Activated CD4-positive, alpha-beta T cell treated with anti-CD3 and anti-CD28 coated beads, Interleukin-2, amount 50 U/mL, for 4 hours (primary cell): ENCODE measurements around the gene SWT1.
A peak's percentile ranks its signal among the peaks of the same experiment; 100 is the strongest.
"Not testable (repeated sequence)": the region's sequence is repeated elsewhere in the genome, so short reads cannot be mapped to it uniquely, and the experiment has no call there.

Source experiments
- DNase-seq, 2 experiments: peaks; one replicate each; pipeline ENCODE4 v3.0.0-alpha.2; 2020

Gene SWT1

DNA sequence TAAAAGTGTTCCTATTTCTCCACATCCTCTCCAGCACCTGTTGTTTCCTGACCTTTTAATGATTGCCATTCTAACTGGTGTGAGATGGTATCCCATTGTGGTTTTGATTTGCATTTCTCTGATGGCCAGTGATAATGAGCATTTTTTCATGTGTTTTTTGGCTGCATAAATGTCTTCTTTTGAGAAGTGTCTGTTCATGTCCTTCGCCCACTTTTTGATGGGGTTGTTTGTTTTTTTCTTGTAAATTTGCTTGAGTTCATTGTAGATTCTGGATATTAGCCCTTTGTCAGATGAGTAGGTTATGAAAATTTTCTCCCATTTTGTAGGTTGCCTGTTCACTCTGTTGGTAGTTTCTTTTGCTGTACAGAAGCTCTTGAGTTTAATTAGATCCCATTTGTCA is 95.4 kb downstream of the SWT1 start:
- not testable (repeated sequence) for DNase-seq

DNA sequence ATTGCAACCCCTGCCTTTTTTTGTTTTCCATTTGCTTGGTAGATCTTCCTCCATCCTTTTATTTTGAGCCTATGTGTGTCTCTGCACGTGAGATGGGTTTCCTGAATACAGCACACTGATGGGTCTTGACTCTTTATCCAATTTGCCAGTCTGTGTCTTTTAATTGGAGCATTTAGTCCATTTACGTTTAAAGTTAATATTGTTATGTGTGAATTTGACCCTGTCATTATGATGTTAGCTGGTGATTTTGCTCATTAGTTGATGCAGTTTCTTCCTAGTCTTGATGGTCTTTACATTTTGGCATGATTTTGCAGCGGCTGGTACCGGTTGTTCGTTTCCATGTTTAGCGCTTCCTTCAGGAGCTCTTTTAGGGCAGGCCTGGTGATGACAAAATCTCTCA is 98.6 kb downstream of the SWT1 start:
- not testable (repeated sequence) for DNase-seq

DNA sequence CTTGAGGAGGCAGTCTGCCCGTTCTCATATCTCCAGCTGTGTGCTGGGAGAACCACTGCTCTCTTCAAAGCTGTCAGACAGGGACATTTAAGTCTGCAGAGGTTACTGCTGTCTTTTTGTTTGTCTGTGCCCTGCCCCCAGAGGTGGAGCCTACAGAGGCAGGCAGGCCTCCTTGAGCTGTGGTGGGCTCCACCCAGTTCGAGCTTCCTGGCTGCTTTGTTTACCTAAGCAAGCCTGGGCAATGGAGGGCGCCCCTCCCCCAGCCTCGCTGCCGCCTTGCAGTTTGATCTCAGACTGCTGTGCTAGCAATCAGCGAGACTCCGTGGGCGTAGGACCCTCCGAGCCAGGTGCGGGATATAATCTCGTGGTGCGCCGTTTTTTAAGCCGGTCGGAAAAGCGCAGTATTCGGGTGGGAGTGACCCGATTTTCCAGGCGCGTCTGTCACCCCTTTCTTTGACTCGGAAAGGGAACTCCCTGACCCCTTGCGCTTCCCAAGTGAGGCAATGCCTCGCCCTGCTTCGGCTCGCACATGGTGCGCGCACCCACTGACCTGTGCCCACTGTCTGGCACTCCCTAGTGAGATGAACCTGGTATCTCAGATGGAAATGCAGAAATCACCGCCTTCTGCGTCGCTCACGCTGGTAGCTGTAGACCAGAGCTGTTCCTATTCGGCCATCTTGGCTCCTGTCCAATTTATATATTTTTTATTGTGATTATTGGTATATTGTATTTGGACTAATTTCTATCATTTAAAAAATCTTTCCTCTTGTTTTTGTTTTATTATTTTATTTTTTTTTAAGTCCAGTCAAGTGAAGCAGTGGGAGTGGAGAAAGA is 100.4 kb downstream of the SWT1 start:
- DNase-seq, result not testable (repeated sequence)

DNA sequence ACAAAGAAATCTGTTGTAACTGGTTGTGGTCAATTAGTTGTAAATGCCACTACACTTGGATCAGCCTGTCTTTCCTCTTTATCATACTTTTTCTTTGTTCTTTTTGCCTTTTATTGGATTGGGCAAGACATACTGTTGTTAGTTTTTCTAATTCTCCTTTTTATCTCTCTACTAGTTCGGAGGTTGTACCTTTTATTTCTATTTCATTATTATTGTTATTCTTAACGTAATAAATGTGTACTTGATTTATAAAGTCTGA is 100.9 kb downstream of the SWT1 start:
- DNase-seq, result no peak

DNA sequence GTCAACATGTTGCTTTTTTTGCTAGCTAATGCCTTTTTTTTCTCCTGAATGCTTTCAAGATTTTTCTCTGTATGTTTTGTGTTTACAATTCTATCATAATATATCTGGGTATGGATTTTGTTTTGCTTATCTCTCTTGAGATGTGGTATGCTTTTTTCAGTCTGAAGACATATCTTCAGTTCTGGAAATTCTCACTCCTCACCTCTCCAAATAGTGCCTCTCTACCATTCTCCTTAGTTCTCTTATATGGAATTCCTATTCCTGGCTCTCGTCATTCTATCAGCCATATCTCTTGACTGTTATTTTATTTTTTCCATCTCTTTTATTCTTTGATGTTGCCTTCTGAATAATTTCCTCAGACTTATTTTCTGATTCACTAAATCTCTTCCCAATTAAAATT is 101.7 kb downstream of the SWT1 start:
- no peak for DNase-seq

DNA sequence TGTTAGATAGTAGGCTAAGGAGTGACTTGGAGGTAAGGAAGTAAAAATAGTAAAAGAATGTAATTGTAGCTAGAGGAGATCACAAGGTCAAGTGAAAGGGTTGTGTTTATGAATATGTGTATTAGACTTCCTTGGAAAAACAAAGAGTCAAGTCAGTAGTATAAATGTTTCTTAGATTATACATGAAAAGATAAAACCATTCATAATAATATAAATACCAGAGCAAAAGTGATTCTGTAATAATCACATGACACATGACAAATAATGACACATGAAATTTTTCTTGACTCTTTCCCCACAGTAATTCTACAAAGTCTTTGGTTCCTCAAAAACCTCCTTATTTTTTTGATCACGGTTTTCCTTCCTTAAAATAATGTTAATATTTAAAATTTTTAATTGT is 103.6 kb downstream of the SWT1 start:
- DNase-seq, result no peak

DNA sequence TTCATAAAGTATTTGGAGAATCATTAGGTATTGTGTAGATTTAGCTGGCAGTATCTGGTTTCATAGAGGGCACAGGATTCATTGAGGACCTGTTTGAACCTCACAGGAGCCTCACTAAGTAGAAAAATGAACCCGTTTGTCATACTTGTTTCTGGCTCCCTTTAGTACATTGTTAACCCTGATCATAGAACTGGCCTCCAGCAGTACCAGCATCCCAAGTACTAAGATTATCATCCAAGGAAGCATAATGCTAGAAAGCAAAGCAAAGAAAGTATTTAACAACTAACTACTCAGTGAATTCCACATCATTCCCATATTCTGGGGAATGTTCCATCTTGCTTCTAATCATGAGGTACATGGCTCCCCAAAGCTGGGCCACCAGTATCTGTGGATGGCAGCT is 105.2 kb downstream of the SWT1 start:
- no peak for DNase-seq

DNA sequence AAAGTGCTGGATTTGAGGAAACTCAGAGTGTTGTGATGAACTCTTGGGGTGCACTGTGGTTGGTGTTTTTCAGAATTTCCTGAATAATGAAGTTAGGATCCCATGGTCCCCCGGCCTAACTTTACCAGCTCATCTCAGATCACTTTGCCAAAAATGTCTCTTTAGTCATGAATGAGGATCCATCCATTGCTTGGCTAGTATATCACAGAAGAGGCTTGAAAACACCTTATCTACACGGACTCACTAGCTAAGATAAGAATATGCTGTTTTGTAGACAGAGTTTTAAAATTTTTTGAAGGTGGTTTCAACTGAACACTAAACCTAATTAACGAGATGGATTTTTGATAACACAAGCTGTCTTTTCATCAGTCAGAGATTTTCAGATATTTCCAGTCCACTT is 106.3 kb downstream of the SWT1 start:
- no peak for DNase-seq

DNA sequence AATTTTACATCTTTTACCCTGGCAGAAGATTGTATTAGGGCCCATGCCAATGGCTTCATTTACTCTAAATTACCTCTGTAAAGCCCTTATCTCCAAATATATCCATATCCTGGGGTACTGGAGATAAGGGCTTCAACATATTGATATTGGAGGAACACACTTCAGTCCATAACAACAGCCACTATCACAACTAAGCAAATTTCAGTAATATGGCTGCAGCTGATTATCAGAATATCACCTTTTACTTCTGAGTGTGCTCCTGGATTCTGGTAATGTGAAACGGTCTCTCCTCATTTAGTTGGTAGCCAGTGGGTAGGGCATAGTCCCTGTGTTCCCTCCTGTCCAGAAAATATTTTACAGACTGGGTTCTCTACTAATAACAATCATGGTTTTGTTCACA is 106.8 kb downstream of the SWT1 start:
- DNase-seq, result no peak

DNA sequence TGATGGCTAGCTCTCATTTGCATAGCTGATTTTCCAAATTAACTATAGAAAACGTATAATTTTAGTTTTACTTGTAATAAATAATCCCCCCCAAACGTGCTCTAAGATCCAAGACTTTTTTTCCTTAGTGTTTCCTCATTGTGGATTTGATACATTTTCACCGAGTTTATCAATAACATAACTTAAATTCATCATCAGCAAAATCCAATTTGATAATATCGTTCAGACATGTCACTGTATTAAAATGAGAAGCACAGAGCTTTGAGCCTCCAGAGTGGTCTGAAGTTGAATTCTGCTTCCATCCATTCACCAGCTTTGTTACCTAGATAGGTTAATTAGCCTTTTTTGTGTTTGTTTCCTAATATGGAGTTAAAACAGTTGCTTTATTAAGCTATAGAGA is 108.3 kb downstream of the SWT1 start:
- no peak for DNase-seq

DNA sequence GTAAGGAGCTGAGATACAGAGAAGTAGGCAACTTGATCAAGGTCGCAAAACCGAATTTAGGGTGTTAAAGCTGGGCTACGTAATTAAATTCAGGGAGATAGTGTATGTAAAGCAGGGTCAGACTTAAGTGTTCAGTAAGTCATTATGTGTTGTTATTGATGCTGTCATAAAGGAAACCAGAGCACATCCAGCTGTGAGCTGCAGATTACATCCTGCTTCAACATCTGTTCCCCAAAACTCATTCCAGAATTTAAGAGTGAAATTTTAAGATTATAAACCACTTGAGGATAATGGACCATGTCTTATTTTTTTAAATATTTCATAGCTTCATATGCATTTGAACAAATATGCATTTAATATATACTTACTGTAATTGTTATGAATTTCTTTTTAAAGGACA is 110.3 kb downstream of the SWT1 start:
- DNase-seq, result no peak

DNA sequence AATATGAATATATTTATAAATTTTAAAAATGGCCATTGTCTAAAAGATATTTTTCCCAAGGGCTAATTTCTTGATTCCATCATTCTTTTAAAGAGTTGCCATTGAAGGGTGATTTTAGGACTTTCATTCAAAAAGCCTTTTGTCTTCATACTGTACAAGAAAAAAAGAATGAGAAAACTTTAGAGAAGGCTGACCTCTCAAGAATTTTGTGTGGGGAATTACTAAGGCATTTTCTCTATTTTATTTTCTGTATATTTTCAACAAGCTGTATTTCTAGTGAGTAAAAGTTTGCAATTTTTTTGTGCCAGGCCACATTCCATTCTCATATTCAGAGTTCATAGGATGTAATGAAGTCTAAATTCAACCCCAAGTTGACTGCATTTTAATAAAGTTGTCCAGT is 110.7 kb downstream of the SWT1 start:
- DNase-seq, result no peak

DNA sequence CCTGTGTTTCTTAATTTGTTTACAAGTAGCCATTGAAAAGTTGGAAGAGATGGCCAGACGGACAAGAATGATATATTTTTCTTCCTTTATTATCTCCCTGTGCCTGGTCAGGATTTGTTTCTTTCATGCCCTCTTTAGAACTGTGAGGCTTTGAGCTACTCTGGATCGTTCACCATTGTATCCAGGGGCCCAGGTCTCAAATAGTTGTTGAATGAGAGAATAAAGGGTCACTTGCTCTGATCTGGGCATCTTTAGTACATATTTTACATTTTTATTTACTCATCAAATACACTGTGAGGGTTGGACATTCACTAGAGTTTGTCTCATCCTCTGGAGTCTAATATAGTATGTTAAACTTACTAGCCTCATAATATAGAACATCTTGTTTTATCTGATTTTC is 111.4 kb downstream of the SWT1 start:
- no peak for DNase-seq

DNA sequence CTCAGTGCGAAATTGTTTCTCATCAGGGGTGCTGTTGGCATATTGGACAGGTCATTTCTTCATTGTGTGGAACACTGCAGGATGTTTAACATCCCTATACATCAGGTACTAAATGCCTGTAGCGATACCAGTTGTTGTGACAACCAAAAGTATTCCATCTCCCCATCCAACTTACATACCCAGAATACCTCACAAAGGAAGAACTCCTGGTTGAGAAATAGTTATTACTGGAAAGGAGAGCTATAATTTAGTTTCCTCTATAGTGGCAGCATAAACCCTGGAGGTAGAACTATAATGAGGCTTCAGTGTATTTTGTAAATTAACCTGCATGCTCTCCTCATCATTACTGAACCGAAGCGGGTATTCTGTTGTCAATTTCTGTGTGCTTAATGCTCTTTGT is 115.0 kb downstream of the SWT1 start:
- DNase-seq, result no peak

DNA sequence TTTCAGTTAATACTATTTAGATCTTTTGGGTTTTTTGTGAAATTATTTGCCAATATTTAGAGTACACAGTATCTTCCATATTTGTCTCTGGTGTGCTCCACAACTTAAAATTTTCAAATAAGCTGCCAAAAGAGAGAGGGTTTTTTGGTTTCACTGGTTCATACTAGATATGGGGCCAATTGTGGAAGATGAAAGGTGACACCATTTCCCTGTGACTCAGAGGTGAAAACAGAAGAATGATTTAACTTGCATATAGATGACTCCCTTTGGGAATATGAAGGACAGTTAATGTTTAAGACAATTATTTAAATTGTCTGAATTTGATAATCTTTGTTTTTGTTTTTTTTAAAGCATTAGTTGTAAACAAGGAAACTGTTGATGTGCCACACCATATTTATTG is 122.6 kb downstream of the SWT1 start:
- DNase-seq, result no peak

DNA sequence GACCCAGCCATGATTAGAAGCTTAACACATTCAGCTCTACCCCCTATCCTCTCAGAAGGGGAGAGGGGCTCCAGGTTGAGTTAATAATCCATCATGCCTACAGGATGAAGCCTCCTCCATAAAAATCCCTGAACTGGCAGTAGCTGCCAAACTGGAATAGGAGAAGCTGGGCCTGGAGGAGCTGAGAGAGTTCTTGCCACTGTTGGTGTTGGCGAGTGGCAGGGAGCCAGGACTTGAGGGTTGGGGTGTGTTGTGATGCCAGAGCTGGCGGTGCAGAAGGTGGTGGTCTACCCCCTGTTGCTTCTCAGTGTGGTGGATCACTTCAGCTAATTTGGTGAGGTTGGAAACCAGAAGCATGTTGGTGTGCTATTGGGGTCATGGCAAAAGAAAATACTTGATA is 123.6 kb downstream of the SWT1 start:
- DNase-seq, result no peak

DNA sequence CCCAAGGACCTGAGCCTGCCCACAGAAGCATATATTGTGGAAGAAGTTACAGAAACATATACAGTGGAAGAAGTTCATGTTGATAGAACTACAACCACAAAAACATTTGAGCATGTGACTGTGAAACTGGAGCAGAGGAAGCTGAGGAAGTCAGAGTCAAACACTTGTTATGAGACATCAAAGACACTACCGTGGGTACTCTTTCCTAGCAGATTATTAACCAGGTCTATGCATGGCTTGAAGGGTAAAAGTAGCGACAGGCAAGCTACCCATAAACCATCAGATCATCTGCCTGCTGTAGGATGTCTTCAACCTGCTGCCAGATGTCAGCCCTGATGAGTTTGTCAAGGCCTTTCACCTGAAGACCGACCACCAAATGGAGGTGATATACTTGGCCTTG is 124.3 kb downstream of the SWT1 start:
- peak in 1 of 2 experiments; percentile 2 for DNase-seq

DNA sequence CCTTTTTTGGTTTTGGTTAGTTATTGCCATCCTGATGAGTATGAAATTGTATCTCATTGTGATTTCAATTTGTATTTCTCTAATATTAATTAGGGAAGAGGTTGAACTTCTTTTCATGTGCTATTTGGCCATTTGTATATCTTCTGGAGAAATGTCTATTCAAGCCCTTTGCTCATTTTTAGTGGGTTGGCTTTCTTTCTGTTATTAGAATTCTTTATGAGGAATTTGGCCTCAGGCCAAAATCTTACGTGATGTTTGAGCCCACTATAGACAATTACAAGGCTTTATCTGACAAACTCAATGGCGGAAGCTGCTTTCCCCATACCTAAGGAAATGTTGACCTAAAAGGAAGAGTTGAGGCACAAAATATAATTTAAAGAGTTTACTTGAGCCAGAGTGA is 127.1 kb downstream of the SWT1 start:
- no peak for DNase-seq

DNA sequence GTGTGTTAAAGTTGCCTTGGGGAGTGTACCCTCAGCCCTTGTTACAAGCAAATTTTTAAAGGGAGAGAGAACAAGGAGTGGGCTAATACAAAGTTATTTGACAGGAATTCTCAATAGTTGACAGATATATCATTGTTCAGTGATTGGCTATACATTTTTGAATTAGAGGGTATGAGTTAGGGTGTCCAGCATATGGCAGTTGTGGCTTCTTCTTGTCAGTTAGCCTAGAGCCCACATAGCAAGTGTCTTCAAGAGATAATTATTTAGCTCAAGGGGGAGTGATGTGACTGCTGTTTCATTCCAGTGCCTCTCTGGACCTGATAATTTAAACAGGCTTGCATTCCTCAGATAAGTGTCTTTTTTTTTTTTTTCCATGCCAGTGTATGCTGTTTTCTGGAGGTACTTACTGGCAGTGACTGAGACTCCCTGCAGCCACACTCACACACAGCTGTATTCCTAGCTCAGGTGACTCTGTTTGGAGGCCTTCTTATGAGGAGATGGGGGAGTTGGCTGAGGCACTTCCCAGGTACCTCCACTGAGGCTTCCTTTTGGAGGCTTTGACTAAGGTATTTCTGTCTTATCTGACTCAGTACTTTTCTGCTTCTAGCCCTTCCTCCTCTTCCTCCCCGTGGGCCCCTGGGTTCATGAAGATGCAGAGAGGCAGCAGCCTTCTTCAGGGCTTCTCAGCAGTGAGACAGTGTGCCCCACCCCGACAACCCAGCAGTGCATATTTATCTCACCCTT is 127.7 kb downstream of the SWT1 start:
- DNase-seq, result no peak

DNA sequence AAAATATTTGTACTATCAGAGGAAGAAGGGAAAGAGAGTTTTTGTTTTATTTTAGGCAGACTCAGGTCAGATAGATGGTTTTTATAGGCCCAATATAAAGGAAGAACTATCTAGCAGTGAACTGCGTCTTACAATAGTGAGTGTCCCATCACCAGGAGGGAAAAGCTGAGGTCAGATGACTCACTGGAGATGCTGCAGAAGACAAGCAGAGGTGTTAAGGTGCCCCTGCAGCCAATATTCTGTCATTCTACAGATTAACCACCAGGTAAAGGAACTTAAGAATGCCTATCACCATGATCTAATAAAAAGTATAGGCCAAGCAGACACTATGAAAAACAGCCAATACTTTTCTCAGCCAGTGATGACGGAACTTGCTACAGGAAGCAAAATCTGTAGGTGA is 130.5 kb downstream of the SWT1 start:
- no peak for DNase-seq

DNA sequence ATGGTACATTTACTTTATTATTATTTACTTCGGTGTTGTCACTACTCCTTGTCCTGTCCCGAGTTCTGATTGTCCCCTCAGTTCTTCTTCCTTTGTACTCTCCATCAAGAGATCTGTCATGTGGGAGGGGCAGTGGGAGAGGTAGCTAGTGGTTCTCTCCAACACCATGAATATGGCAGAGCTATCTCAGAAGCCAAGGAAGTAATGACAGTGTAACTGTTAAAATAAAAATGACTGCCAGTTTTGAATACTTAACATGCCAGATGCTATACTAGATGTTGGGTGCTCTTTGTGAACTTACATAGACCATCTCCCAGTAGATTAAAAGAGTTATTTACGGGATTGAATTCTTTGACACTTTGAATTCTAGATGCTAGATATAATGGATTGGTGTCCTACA is 131.5 kb downstream of the SWT1 start:
- no peak for DNase-seq

DNA sequence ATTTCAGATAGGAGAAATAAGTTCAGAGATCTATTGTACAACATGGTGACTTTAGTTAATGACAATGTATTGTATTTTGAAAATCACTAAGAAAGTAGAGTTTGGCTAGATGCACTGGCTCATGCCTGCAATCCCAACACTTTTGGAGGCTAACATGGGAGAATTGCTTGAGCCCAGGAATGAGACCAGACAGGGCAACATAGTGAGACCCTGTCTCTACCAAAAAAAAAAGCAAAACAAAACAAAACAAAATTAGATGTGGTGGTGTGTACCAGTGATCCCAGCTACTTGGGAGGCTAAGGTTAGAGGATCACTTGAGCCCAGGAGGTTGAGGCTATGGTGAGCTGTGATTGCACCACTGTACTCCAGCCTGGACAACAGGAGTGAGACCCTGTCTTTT is 132.9 kb downstream of the SWT1 start:
- DNase-seq, result no peak

DNA sequence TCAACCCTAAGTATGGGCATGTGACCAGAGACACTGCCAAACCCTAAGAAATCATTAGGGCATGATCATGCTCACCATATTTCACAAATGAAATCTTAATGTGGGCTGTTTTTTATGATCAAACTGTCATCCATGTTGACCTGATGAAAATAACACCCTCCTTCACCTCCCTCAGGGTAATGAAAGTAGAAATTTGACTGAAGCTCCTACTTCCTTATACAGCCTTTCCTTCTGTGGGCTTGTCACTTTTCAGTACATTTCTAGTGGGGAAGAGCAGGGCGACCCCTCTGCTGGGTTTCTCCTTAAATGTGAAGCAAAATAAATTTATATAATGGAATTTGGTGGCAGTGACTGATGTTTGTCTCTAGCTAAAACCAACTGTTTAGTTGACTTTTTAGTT is 134.2 kb downstream of the SWT1 start:
- no peak for DNase-seq

DNA sequence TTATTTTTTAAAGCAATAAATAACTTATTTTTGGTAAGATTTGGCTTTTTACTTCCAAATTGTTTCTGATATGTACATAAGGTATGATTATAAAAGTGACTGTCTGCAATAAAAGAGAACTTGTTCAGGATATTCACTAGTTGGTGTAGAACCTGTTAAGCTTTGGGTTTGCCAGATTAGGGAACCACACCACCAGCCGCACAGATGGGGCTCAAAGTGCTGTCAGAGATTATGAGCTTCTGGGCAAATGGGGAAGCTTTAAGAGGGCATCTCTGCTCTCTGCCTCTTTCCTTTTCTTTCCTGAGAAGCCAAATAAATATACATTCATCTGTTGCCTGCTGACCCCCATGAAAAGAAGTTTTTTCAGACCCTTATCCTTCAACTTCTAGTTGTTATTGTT is 134.7 kb downstream of the SWT1 start:
- DNase-seq, result no peak

DNA sequence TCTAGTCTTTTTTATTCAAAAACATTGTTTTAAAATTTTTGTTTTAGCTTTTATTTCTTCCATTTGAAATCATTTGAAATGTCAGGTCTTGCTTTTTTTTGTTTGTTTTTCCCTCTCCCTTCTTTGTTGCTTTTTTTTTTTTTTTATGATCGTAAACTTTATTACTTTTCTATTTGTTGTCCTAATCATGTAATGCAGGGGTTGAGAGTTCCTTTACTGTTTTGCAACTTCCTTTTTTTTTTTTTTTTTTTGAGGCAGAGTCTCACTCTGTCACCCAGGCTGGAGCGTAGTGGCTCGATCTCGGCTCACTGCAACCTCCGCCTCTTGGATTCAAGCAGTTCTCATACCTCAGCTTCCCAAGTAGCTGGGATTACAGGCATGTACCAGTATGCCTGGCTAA is 135.3 kb downstream of the SWT1 start:
- DNase-seq, result no peak
